HL-60 (cell line): Measurements from ENCODE around the gene DOK5.

Experiments used
- CTCF ChIP-seq: IDR thresholded peaks from one replicate; pipeline ENCODE4 v1.5.1; 2011; ENCODE audit warnings: low read length, control low read depth, inconsistent platforms; ENCODE audit not compliant: insufficient read depth
- GABPA ChIP-seq: IDR thresholded peaks from 2 replicates; pipeline ENCODE4 v1.6.1; 2012; ENCODE audit warnings: low read depth
- POLR2AphosphoS5 ChIP-seq: IDR thresholded peaks from 2 replicates; pipeline ENCODE4 v1.6.1; 2012; ENCODE audit warnings: low read depth
- REST ChIP-seq: IDR thresholded peaks from 2 replicates; pipeline ENCODE4 v1.6.1; 2012; ENCODE audit warnings: low read depth; ENCODE audit not compliant: insufficient replicate concordance

- TF ChIP-seq POLR2AphosphoS5 (no peak), CTCF (no peak), REST (no peak), GABPA (no peak)
These were observed 40.4 kb upstream of the DOK5 start for GRCh38 chr20:54435015-54435414.
